Natural killer cell (primary cell): ENCODE measurements around the gene TBC1D9. TPM values are rescaled to one million over a fixed set of nuclear protein-coding genes. Genes with fewer than 3 reads are reported as not detected.

Experiments
- ATAC-seq, 3 donors: fragments of 150-1000 bp in 2 of 3; fragments of 200-7000 bp in 1 of 3; cut with Tn5 transposase; 1 replicate in 1 of 3; 2 replicates in 2 of 3; pipeline ENCODE4 v1.10.0; 2021; ENCODE audit warnings: mild to moderate bottlenecking in 2 of 3, moderate library complexity in 2 of 3
- DNase-seq, 2 donors: peaks; one replicate each; pipeline versions ENCODE4 v3.0.0 to v3.0.0-alpha.2; 2013 to 2021; ENCODE audit warnings: mixed read lengths in 1 of 2
- H3K27ac ChIP-seq: one replicate; pipeline ENCODE4 v1.5.1; 2013; ENCODE audit warnings: mild to moderate bottlenecking, low read length
- H3K27me3 ChIP-seq: one replicate; pipeline ENCODE4 v1.6.1; 2013; ENCODE audit warnings: low read length; ENCODE audit not compliant: control insufficient read depth, insufficient read depth
- H3K36me3 ChIP-seq: one replicate; pipeline ENCODE4 v1.6.1; 2013; ENCODE audit warnings: low read length; ENCODE audit not compliant: control insufficient read depth, insufficient read depth
- H3K4me1 ChIP-seq: one replicate; pipeline ENCODE4 v1.6.1; 2013; ENCODE audit warnings: low read length; ENCODE audit not compliant: control insufficient read depth, insufficient read depth
- H3K4me3 ChIP-seq: one replicate; pipeline ENCODE4 v1.5.1; 2013; ENCODE audit warnings: low read length
- H3K9me3 ChIP-seq: one replicate; pipeline ENCODE4 v1.6.1; 2013; ENCODE audit warnings: low read length; ENCODE audit not compliant: control insufficient read depth, insufficient read depth
- H3K27ac Mint-ChIP-seq, 2 donors: one replicate each; pipeline ENCODE4 v1.8.0; 2022; ENCODE audit warnings: mild to moderate bottlenecking in 2 of 2, mixed read lengths in 2 of 2, moderate library complexity in 1 of 2
- H3K27me3 Mint-ChIP-seq, 2 donors: one replicate each; pipeline ENCODE4 v1.8.0; 2022; ENCODE audit warnings: low read depth in 2 of 2, mixed read lengths in 2 of 2
- H3K36me3 Mint-ChIP-seq: one replicate; pipeline ENCODE4 v1.8.0; 2022; ENCODE audit warnings: mixed read lengths
- H3K4me1 Mint-ChIP-seq, 2 donors: one replicate each; pipeline ENCODE4 v1.8.0; 2022; ENCODE audit warnings: mixed read lengths in 2 of 2
- H3K4me3 Mint-ChIP-seq: one replicate; pipeline ENCODE4 v1.8.0; 2022; ENCODE audit warnings: mild to moderate bottlenecking, moderate library complexity, mixed read lengths
- H3K9me3 Mint-ChIP-seq, 2 donors: one replicate each; pipeline ENCODE4 v1.8.0; 2022; ENCODE audit warnings: mixed read lengths in 2 of 2
- WGBS: methylation state at CpG from one replicate; pipeline ENCODE4 v1.1.7; 2013; ENCODE audit warnings: missing lambda C conversion rate; ENCODE audit not compliant: insufficient coverage; 5-methylcytosine and 5-hydroxymethylcytosine counted together
- intact Hi-C: fragments of 100-400 bp; cut with micrococcal nuclease; formaldehyde crosslinking; loops from one replicate; pipeline ENCODE4 v1.14.2; 2022
- total RNA-seq, 4 donors: library from RNA; stranded (reverse); fragments of 120-200 nt in 1 of 4; gene quantifications; one replicate each; pipeline versions ENCODE4 v1.2.3 to v1.2.4, GENCODE V29; 2013 to 2022
- TF ChIP-seq, protein P1 (sequence below): fragments of 200-600 bp; IDR thresholded peaks from one replicate; pipeline ENCODE4 v1.8.0; 2022; ENCODE audit warnings: antibody characterized with exemption

The TBC1D9 gene
- total RNA-seq, 3 donors from 2014 or later (not counting 1 experiment from before 2014, with no cell fraction given): 1.3 to 3.3 (median 2.0) TPM

DNA sequence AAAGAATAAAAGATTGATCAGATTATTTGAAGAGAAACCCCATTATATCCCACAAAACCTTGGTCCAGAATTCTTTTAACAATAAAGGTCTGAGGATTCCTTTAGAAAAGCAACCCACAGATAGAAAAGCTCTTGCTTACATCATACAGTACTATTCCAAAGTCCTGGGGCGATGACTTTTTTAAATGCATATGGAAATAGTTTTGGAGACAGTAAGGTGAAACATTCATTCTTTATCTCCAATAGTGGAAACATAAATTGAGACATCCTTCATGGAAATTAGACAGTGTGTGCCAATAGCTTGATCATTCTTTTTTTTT is 101.7 kb downstream of the TBC1D9 start:
- Mint-ChIP-seq H3K27ac (no peak overlapping the region), H3K27me3 (peaks cover 0 to 10% of the 10 kb centered on the region in 2 donors), H3K36me3 (no peaks in the 10 kb centered on the region), H3K9me3 (no peaks in the 10 kb centered on the region), H3K4me1 (peaks cover 0 to 5% of the 10 kb centered on the region in 2 donors), H3K4me3 (no peak overlapping the region)
- Histone ChIP-seq H3K4me3 (no peak overlapping the region), H3K9me3 (no peaks in the 10 kb centered on the region), H3K27ac (no peak overlapping the region), H3K4me1 (no peaks in the 10 kb centered on the region), H3K36me3 (no peaks in the 10 kb centered on the region), H3K27me3 (no peaks in the 10 kb centered on the region)
- DNase-seq (no peak), ATAC-seq (no peak)
- WGBS: no CpG with 5 or more reads among the region's 1 CpG
- TF ChIP-seq, protein P1, sequence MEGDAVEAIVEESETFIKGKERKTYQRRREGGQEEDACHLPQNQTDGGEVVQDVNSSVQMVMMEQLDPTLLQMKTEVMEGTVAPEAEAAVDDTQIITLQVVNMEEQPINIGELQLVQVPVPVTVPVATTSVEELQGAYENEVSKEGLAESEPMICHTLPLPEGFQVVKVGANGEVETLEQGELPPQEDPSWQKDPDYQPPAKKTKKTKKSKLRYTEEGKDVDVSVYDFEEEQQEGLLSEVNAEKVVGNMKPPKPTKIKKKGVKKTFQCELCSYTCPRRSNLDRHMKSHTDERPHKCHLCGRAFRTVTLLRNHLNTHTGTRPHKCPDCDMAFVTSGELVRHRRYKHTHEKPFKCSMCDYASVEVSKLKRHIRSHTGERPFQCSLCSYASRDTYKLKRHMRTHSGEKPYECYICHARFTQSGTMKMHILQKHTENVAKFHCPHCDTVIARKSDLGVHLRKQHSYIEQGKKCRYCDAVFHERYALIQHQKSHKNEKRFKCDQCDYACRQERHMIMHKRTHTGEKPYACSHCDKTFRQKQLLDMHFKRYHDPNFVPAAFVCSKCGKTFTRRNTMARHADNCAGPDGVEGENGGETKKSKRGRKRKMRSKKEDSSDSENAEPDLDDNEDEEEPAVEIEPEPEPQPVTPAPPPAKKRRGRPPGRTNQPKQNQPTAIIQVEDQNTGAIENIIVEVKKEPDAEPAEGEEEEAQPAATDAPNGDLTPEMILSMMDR: no peak
- intact Hi-C loops: no loop called here

DNA sequence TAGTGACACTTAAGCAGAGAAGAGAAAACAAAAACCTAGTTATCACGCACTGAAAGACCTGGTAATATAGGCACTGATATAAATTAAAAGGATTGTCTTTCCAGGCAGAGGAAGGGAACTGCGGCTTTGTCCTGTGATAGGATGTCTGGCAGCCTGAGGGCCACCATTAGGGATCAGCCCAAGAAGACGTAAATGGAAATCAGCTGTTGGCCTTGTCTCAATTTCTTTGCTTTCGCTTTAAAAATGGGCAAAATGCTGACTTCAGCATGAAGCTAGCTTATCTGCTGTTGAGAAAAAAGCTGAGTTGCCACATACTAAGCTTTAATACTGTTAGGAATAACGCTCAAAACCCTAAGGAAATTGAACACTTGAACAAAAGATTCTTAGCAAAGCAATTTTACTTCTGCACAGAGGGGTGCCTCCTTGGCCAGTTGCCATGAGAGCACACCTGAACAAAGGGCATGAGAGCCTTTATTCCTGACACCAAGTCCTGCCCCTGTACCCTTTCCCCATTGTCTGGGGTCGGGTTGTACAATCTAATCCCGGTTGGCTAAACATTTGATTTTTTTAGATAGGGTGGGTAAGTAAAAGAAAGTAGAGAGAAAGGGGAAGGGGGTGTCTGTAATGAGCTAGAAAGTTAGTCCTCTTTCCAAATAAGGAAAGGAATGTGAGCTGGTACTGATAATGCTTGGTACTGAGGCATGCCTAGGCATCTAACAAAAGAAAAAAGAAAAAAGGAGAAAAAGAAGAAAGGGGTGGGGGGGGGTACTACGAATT is 102.3 kb downstream of the TBC1D9 start:
- Histone ChIP-seq H3K27me3 (no peaks in the 10 kb centered on the region), H3K36me3 (no peaks in the 10 kb centered on the region), H3K27ac (no peak overlapping the region), H3K9me3 (no peaks in the 10 kb centered on the region), H3K4me1 (no peaks in the 10 kb centered on the region), H3K4me3 (no peak overlapping the region)
- H3K36me3 Mint-ChIP-seq: no peaks in the 10 kb centered on the region
- WGBS: 90% methylated on average over 7 of the region's 8 CpGs
- TF ChIP-seq, protein P1: no peak
- intact Hi-C loops: no loop called here
- H3K9me3 Mint-ChIP-seq: no peaks in the 10 kb centered on the region
- no peak for ATAC-seq
- H3K4me1 Mint-ChIP-seq: peaks cover 0 to 5% of the 10 kb centered on the region in 2 donors
- H3K27me3 Mint-ChIP-seq: peaks cover 5 to 10% of the 10 kb centered on the region in 2 donors
- H3K27ac Mint-ChIP-seq: no peak overlapping the region
- DNase-seq: no peak
- no peak overlapping the region for H3K4me3 Mint-ChIP-seq

DNA sequence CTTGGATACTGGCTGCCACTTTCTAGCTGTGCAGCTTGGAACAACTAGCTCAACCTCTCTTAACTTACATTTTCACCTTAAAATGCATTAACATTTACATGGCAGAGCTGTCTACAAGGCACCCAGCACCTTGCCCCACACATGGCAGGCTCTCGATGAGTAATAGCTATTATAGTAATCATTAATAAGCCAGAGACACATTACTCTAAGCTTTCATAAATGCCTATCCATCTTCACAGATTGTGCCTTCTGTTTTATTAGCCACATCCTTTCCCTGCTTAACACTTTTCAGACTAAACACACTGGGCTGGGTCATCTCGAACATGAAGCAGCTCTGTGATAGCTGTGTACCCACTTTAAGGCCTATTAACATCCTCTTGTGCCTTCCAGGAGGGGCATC is 103.6 kb downstream of the TBC1D9 start:
- no peak for ATAC-seq
- TF ChIP-seq, protein P1: no peak
- intact Hi-C loops: no loop called here
- 83% methylated on average over 2 of the region's 2 CpGs for WGBS
- Histone ChIP-seq H3K36me3 (no peaks in the 10 kb centered on the region), H3K27ac (no peak overlapping the region), H3K9me3 (no peaks in the 10 kb centered on the region), H3K27me3 (no peaks in the 10 kb centered on the region), H3K4me3 (no peak overlapping the region), H3K4me1 (no peaks in the 10 kb centered on the region)
- H3K4me3 Mint-ChIP-seq: no peak overlapping the region
- no peak for DNase-seq
- H3K4me1 Mint-ChIP-seq: peaks cover 0 to 5% of the 10 kb centered on the region in 2 donors
- no peaks in the 10 kb centered on the region for H3K9me3 Mint-ChIP-seq
- H3K27ac Mint-ChIP-seq: no peak overlapping the region
- H3K36me3 Mint-ChIP-seq: no peaks in the 10 kb centered on the region
- peaks cover 8 to 10% of the 10 kb centered on the region in 2 donors for H3K27me3 Mint-ChIP-seq
